ENCODE measurements around the gene MID1.

DNA sequence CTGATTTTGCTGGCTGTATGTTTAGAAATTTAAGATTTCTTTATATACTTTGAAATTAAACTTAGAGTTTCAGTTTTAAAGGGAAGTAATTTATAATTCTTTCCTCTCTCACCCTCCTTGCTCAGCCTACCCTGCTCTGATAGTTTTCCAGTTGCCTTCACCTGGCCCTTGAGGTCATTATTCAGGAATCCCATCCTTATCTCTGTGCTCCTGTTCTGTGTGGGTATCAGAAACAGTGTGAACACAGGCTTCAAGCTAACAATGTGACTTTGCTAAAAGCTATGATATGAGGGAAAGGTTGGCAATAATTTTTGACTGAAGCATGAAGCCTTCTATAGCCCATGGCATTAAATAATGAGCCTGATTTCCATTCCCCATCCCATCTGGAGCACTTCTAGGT lies 128.1 kb downstream of the MID1 start:
- TF ChIP-seq, protein P1, sequence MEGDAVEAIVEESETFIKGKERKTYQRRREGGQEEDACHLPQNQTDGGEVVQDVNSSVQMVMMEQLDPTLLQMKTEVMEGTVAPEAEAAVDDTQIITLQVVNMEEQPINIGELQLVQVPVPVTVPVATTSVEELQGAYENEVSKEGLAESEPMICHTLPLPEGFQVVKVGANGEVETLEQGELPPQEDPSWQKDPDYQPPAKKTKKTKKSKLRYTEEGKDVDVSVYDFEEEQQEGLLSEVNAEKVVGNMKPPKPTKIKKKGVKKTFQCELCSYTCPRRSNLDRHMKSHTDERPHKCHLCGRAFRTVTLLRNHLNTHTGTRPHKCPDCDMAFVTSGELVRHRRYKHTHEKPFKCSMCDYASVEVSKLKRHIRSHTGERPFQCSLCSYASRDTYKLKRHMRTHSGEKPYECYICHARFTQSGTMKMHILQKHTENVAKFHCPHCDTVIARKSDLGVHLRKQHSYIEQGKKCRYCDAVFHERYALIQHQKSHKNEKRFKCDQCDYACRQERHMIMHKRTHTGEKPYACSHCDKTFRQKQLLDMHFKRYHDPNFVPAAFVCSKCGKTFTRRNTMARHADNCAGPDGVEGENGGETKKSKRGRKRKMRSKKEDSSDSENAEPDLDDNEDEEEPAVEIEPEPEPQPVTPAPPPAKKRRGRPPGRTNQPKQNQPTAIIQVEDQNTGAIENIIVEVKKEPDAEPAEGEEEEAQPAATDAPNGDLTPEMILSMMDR (IDR thresholded peaks at IDR 0.05; ENCODE audit: borderline replicate concordance, extremely low read depth, low read length, poor library complexity, severe bottlenecking), result no peak
- no peak for TF ChIP-seq EZH2 (IDR thresholded peaks at IDR 0.05; ENCODE audit: borderline replicate concordance, low read depth, low read length, severe bottlenecking)
